Measurements from ENCODE around the gene GJD3. TPM values are rescaled to one million over a fixed set of nuclear protein-coding genes. Genes with fewer than 3 reads are reported as not detected.
"Not testable (repeated sequence)": the region's sequence is repeated elsewhere in the genome, so short reads cannot be mapped to it uniquely, and the experiment has no call there.

Gene GJD3
- total and polyA plus RNA-seq, 3 donors from 2014 or later = 2.1 to 2.6 TPM; not detected in 1

DNA sequence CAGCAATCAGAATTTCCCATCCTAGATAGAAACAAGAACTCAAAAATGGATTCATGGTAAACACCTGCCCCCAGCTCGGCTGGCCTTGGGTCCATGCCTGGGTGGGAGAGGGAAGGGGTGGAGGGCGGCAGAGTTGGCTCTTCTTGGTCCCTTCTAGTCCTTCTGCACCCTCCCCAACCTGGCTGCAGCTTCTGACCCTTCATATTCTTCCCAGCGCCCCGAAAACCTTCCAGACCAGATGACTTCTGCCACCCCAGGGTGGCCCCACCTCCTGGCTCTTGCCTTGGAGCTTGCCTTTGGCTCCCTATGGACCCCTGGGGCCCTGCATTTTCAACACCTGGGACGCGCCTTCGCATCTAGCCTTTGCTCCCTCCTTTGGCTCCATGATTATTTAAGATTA lies 5.4 kb upstream of the GJD3 start:
- intact Hi-C loops (cut with DNase I; ENCODE audit: low total_unique reads) = no loop called here
- no peaks in the 10 kb centered on the region for H3K9me3 ChIP-seq
- no peak overlapping the region for H3K4me3 ChIP-seq
- DNase-seq = no peak
- TF ChIP-seq, protein P1, sequence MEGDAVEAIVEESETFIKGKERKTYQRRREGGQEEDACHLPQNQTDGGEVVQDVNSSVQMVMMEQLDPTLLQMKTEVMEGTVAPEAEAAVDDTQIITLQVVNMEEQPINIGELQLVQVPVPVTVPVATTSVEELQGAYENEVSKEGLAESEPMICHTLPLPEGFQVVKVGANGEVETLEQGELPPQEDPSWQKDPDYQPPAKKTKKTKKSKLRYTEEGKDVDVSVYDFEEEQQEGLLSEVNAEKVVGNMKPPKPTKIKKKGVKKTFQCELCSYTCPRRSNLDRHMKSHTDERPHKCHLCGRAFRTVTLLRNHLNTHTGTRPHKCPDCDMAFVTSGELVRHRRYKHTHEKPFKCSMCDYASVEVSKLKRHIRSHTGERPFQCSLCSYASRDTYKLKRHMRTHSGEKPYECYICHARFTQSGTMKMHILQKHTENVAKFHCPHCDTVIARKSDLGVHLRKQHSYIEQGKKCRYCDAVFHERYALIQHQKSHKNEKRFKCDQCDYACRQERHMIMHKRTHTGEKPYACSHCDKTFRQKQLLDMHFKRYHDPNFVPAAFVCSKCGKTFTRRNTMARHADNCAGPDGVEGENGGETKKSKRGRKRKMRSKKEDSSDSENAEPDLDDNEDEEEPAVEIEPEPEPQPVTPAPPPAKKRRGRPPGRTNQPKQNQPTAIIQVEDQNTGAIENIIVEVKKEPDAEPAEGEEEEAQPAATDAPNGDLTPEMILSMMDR (IDR thresholded peaks at IDR 0.05) = no peak
- TF ChIP-seq POLR2A (IDR thresholded peaks at IDR 0.05) = no peak
- H3K27me3 ChIP-seq = no peaks in the 10 kb centered on the region
- no peaks in the 10 kb centered on the region for H3K4me1 ChIP-seq
- H3K36me3 ChIP-seq (ENCODE audit: low read depth, missing control alignments) = no peaks in the 10 kb centered on the region
- 80 to 92% methylated on average over 7 of the region's 7 CpGs for WGBS, 2 donors
- H3K27ac ChIP-seq = no peak overlapping the region

DNA sequence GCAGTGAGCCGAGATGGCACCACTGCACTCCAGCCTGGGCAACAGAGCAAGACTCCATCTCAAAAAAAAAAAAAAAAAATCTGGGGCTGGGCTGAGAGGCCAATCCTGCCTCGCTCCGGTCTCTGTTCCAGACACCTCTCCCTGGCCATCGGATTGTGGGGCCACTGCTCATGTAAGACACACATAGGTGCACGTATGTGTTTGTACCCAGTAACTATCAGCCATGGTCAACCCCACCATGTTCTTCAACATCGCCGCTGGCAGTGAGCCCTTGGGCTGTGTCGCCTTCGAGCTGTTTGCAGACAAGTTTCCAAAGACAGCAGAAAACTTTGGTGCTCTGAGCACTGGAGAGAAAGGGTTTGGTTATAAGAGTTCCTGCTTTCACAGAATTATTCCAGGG lies 3.2 kb upstream of the GJD3 start:
- H3K36me3 ChIP-seq (ENCODE audit: low read depth, missing control alignments); H3K4me1 ChIP-seq; H3K4me3 ChIP-seq; H3K27ac ChIP-seq; DNase-seq; intact Hi-C loops (cut with DNase I; ENCODE audit: low total_unique reads); H3K9me3 ChIP-seq; H3K27me3 ChIP-seq: not testable (repeated sequence)
- WGBS, 2 donors = 93 to 94% methylated on average over 9 of the region's 9 CpGs

DNA sequence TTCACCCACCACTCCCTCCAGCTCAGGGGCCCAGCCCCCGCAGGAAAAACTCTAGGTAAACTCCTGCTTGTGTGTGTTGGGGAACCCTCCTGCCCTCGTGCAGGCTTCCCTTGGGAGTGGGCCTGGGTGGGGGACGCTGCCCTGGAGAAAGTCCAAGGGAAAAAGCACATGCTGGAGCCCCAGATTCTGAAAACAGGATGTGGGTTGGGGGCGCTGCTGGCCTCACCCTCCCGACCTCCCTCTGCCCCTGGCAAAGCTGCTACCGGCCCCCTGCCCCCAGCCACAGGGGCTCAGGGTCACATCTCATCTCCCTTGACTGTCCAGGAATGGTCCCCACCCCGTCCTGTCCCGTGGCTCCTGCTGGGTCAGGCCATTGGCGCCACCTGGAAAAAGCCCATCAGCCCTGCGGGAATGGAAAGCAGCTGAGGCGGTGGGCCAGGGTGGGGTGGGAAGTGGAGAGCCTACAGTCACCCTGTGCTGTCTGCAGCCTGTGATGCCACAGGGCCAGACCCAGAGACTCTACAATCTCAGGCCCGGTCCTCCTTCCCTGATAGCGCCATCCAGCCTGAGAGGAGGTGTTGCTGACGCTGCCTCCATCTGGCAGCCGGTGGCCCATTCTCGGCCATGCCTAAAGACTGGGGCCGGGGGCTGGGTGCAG lies 2.5 kb upstream of the GJD3 start:
- no peak overlapping the region for H3K27ac ChIP-seq
- peaks cover 7% of the 10 kb centered on the region for H3K4me1 ChIP-seq
- no peaks in the 10 kb centered on the region for H3K27me3 ChIP-seq
- H3K4me3 ChIP-seq = no peak overlapping the region
- no peaks in the 10 kb centered on the region for H3K36me3 ChIP-seq (ENCODE audit: low read depth, missing control alignments)
- TF ChIP-seq POLR2A (IDR thresholded peaks at IDR 0.05) = no peak
- TF ChIP-seq, protein P1 (IDR thresholded peaks at IDR 0.05) = no peak
- H3K9me3 ChIP-seq = no peaks in the 10 kb centered on the region
- no peak for DNase-seq
- 84 to 93% methylated on average over 6 to 17 of the region's 17 CpGs for WGBS, 2 donors
- intact Hi-C loops (cut with DNase I; ENCODE audit: low total_unique reads) = no loop called here

DNA sequence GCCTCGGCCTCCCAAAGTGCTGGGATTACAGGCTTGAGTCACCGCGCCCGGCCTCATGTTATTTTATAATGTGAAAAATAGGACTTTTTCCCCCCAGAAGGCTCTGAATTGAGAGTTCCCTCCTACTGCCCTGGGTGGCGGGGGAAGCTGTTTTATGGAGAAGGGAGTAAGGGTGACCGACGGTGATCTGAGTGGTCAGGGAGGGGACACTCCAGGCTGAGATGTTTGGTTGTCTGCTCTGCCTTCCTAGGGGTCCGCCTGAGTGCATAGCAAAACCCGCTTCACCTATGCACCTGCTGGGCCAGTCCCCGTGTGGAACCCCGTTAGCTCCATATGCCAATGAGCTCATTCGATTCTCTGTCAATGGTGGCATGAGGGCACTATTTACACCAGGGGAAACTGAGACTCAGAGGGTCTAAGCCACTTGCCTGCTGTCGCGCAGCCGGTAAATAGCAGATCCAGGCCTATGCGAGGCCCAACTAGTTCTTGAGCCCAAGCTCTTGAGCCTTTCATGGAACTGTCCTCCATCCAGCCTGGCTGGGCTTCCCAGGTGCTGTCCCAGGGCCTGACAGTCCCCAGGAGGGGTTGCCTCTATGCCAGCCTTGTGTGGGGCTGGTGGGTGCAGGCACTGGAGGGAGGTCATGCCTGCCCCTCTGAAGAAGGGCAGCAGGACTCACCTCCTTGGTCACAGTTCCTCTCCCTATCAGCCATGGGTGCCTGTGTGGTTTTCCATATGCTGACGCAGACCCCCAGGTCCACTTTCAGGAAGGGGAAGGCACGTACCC lies 1.7 kb upstream of the GJD3 start:
- 93 to 94% methylated on average over 17 to 18 of the region's 18 CpGs for WGBS, 2 donors
- H3K27me3 ChIP-seq = no peaks in the 10 kb centered on the region
- H3K4me3 ChIP-seq = no peak overlapping the region
- no peak for DNase-seq
- no peaks in the 10 kb centered on the region for H3K9me3 ChIP-seq
- no peak overlapping the region for H3K27ac ChIP-seq
- TF ChIP-seq POLR2A (IDR thresholded peaks at IDR 0.05) = no peak
- TF ChIP-seq, protein P1 (IDR thresholded peaks at IDR 0.05) = no peak
- intact Hi-C loops (cut with DNase I; ENCODE audit: low total_unique reads) = no loop called here
- peaks cover 7% of the 10 kb centered on the region for H3K4me1 ChIP-seq
- H3K36me3 ChIP-seq (ENCODE audit: low read depth, missing control alignments) = no peaks in the 10 kb centered on the region

DNA sequence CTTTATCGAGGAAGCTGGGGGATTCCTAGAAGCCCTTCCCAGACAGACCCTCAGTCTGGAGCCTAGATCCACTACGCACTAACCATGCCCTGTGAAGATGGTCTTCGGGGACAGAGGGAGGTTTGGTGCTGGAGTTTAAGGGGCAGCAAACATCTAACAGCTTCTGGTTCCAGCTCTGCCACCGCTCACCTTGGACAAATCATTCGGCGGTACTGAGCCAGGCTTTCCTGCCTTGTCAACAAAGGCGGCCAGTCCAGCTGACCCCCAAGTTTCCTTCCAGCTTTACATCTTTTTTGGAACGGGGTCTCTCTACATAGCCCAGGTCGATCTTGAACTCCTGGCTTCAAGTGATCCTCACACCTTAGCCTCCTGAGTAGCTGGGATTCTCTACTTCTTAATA lies 369 bp upstream of the GJD3 start:
- WGBS, 2 donors = 85 to 92% methylated on average over 8 to 9 of the region's 9 CpGs
- Histone ChIP-seq H3K4me3 (no peak overlapping the region), H3K27ac (no peak overlapping the region), H3K9me3 (no peaks in the 10 kb centered on the region), H3K36me3 (ENCODE audit: low read depth, missing control alignments) (no peaks in the 10 kb centered on the region), H3K4me1 (peaks cover 7% of the 10 kb centered on the region), H3K27me3 (no peaks in the 10 kb centered on the region)
- intact Hi-C loops (cut with DNase I; ENCODE audit: low total_unique reads) = no loop called here
- TF ChIP-seq POLR2A (IDR thresholded peaks at IDR 0.05) = no peak
- TF ChIP-seq, protein P1 (IDR thresholded peaks at IDR 0.05) = no peak
- DNase-seq = no peak
